Esophagus muscularis mucosa (tissue), 4 donors: Measurements from ENCODE around the gene P2RX1.

ENCODE experiments used
- EP300 ChIP-seq: sonication (generic); formaldehyde crosslinking; IDR thresholded peaks from one replicate; pipeline ENCODE4 v1.6.1; 2017; ENCODE audit warnings: antibody characterized with exemption
- POLR2A ChIP-seq: fragments of 450-650 bp; IDR thresholded peaks from one replicate; pipeline ENCODE4 v1.6.1; 2017; ENCODE audit warnings: antibody characterized with exemption, moderate library complexity, mild to moderate bottlenecking, low read depth
- POLR2AphosphoS5 ChIP-seq, 2 donors: sonication (generic); formaldehyde crosslinking; IDR thresholded peaks; one replicate each; pipeline ENCODE4 v1.6.1; 2017; ENCODE audit warnings: antibody characterized with exemption in 2 of 2
- TF ChIP-seq, protein P1 (sequence below), 3 experiments: fragments of 200-600 bp in 2 of 3; fragments of 450-650 bp in 1 of 3; sonication (generic) in 2 of 3; IDR thresholded peaks; one replicate each; pipeline ENCODE4 v1.5.1; 2017 to 2019; ENCODE audit warnings: antibody characterized with exemption in 3 of 3, mild to moderate bottlenecking in 2 of 3, moderate library complexity in 1 of 3

DNA sequence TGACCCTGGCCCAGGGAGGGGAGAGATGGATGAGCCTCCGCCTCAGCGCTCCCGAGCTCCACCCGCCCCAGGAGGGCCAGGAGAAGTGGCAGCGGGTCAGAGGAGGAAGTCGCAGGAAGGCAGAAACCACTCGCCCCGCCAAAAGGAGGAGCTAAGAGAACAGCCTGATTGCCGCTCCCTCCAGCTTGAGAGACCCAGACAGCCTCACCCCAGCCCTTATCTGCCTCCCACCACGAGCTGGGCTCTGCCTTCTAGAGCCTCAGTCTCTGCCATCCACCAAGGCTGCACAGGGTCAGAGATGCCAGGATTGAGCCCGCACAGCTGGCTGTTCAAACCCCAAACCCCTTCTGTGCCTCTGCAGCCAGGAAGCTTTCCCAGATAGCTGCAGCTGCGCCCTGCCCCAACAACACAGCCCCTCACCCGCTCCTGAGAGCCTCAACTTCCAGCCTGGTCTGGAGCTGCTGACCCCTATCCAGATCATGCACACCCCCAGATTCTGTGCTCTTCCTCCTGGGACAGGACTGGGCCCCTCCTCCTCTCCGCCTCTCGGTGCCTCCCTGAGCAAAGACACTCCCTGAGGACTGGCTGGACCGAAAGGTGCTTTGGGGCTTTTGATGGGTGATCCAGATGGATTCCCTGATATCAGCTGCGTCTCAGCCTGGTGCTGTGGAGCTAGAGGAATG, 49.0 kb upstream of the P2RX1 start:
- TF ChIP-seq, protein P1, sequence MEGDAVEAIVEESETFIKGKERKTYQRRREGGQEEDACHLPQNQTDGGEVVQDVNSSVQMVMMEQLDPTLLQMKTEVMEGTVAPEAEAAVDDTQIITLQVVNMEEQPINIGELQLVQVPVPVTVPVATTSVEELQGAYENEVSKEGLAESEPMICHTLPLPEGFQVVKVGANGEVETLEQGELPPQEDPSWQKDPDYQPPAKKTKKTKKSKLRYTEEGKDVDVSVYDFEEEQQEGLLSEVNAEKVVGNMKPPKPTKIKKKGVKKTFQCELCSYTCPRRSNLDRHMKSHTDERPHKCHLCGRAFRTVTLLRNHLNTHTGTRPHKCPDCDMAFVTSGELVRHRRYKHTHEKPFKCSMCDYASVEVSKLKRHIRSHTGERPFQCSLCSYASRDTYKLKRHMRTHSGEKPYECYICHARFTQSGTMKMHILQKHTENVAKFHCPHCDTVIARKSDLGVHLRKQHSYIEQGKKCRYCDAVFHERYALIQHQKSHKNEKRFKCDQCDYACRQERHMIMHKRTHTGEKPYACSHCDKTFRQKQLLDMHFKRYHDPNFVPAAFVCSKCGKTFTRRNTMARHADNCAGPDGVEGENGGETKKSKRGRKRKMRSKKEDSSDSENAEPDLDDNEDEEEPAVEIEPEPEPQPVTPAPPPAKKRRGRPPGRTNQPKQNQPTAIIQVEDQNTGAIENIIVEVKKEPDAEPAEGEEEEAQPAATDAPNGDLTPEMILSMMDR (IDR thresholded peaks at IDR 0.05) = no peak
- TF ChIP-seq POLR2AphosphoS5 (IDR thresholded peaks at IDR 0.05) (peak in 1 of 2 donors; percentile 60), POLR2A (no peak), EP300 (no peak)
